Fibroblast of skin of scalp (primary cell): ENCODE data around the gene DNAJA3.
A peak's percentile ranks its signal among the peaks of the same experiment; 100 is the strongest.
"Not testable (repeated sequence)": the region's sequence is repeated elsewhere in the genome, so short reads cannot be mapped to it uniquely, and the experiment has no call there.

Experiments used
- DNase-seq: peaks from one replicate; pipeline ENCODE4 v3.0.0-alpha.2; 2013

Gene DNAJA3

GRCh38 chr16:4387781-4388180, 37.9 kb upstream of the DNAJA3 start:
- no peak for DNase-seq

GRCh38 chr16:4388271-4389021, 37.2 kb upstream of the DNAJA3 start:
- peak; percentile 90 for DNase-seq

GRCh38 chr16:4389051-4389955, 36.4 kb upstream of the DNAJA3 start:
- peak; percentile 49 for DNase-seq

- DNase-seq: no peak
Measured at GRCh38 chr16:4390266-4391260, 35.1 kb upstream of the DNAJA3 start.

- DNase-seq: peak; percentile 60
Measured at GRCh38 chr16:4391631-4392381, 33.9 kb upstream of the DNAJA3 start.

- DNase-seq: peak; percentile 92
Measured at GRCh38 chr16:4392382-4393239, 33.1 kb upstream of the DNAJA3 start.

- no peak for DNase-seq
Measured at GRCh38 chr16:4393240-4393600, 32.4 kb upstream of the DNAJA3 start.

GRCh38 chr16:4393850-4394249, 31.8 kb upstream of the DNAJA3 start:
- not testable (repeated sequence) for DNase-seq

- no peak for DNase-seq
Measured at GRCh38 chr16:4395055-4395726, 30.5 kb upstream of the DNAJA3 start.

GRCh38 chr16:4399001-4399730, 26.5 kb upstream of the DNAJA3 start:
- DNase-seq: no peak

GRCh38 chr16:4401094-4401501, 24.6 kb upstream of the DNAJA3 start:
- DNase-seq: no peak

- DNase-seq: no peak
Measured at GRCh38 chr16:4401510-4401909, 24.2 kb upstream of the DNAJA3 start.

GRCh38 chr16:4402439-4403132, 23.1 kb upstream of the DNAJA3 start:
- DNase-seq: peak; percentile 76

GRCh38 chr16:4403133-4403949, 22.3 kb upstream of the DNAJA3 start:
- no peak for DNase-seq

- peak; percentile 54 for DNase-seq
Measured at GRCh38 chr16:4404247-4404966, 21.3 kb upstream of the DNAJA3 start.

GRCh38 chr16:4404967-4405696, 20.5 kb upstream of the DNAJA3 start:
- no peak for DNase-seq
